PC-3 (cell line): ENCODE measurements around the gene ZFYVE9.

Experiments
- EZH2 ChIP-seq: fragments of 300-600 bp; sonication (generic); IDR thresholded peaks from one replicate; pipeline ENCODE4 v1.6.1; 2017; ENCODE audit warnings: antibody characterized with exemption, mild to moderate bottlenecking, low read length; ENCODE audit not compliant: unreplicated experiment
- TF ChIP-seq, protein P1 (sequence below): fragments of 300-600 bp; sonication (generic); conservative IDR thresholded peaks from 2 replicates; pipeline ENCODE4 v1.5.1; 2017; ENCODE audit warnings: antibody characterized with exemption, low read depth, mild to moderate bottlenecking, low read length

DNA sequence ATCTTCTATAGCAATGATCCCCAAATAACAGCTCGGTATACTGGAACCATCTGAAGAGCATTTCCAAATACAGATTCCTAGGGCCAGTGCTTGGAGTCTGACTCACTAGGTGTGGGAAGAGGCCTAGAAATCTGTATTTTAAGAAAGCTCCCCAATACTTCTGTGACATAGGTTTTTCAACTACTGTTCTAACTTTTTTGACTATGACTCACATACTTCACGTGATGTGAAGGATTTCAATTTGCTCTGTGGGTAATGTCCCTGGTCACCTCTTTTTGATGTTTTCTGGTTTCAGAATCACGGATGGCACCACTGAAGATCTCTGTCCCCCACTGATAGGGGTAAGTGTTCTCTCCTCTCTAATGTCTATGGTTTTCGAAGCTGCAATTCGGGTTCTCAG is 251.3 kb downstream of the ZFYVE9 start:
- TF ChIP-seq, protein P1, sequence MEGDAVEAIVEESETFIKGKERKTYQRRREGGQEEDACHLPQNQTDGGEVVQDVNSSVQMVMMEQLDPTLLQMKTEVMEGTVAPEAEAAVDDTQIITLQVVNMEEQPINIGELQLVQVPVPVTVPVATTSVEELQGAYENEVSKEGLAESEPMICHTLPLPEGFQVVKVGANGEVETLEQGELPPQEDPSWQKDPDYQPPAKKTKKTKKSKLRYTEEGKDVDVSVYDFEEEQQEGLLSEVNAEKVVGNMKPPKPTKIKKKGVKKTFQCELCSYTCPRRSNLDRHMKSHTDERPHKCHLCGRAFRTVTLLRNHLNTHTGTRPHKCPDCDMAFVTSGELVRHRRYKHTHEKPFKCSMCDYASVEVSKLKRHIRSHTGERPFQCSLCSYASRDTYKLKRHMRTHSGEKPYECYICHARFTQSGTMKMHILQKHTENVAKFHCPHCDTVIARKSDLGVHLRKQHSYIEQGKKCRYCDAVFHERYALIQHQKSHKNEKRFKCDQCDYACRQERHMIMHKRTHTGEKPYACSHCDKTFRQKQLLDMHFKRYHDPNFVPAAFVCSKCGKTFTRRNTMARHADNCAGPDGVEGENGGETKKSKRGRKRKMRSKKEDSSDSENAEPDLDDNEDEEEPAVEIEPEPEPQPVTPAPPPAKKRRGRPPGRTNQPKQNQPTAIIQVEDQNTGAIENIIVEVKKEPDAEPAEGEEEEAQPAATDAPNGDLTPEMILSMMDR: no peak
- no peak for TF ChIP-seq EZH2
